GM23338 (cell line): ENCODE results near the gene HCFC1. TPM values are rescaled to one million over a fixed set of nuclear protein-coding genes. Genes with fewer than 3 reads are reported as not detected.

Experiments used
- ATAC-seq: fragments of 200-7000 bp; cut with Tn5 transposase; 3 replicates; pipeline ENCODE4 v1.9.1; 2020
- DNase-seq: peaks from one replicate; pipeline ENCODE4 v3.0.0-alpha.2; 2015; ENCODE audit warnings: low spot score
- H2AFZ ChIP-seq: fragments of 200-600 bp; sonication (generic); 2 replicates; pipeline ENCODE4 v1.8.0; 2016; ENCODE audit warnings: antibody characterized with exemption, mild to moderate bottlenecking, moderate library complexity
- H3F3A ChIP-seq: fragments of 200-600 bp; sonication (generic); replicated peaks from 2 replicates; pipeline ENCODE4 v1.8.0; 2017; ENCODE audit warnings: antibody characterized with exemption, mixed run types, low read depth
- H3K27ac ChIP-seq: fragments of 200-600 bp; sonication (generic); 2 replicates; pipeline ENCODE4 v1.6.1; 2016; ENCODE audit warnings: low read depth
- H3K27me3 ChIP-seq: fragments of 200-600 bp; sonication (generic); 2 replicates; pipeline ENCODE4 v1.8.0; 2016; ENCODE audit warnings: mild to moderate bottlenecking, mixed run types, moderate library complexity; ENCODE audit not compliant: insufficient read depth
- H3K36me3 ChIP-seq: fragments of 200-600 bp; sonication (generic); 2 replicates; pipeline ENCODE4 v1.8.0; 2016; ENCODE audit warnings: mild to moderate bottlenecking; ENCODE audit not compliant: insufficient read depth
- H3K4me1 ChIP-seq: fragments of 200-600 bp; sonication (generic); 2 replicates; pipeline ENCODE4 v1.8.0; 2016; ENCODE audit warnings: mild to moderate bottlenecking, moderate library complexity; ENCODE audit not compliant: insufficient read depth
- H3K4me2 ChIP-seq: fragments of 200-600 bp; sonication (generic); 2 replicates; pipeline ENCODE4 v1.7.1; 2017; ENCODE audit warnings: mixed run types
- H3K4me3 ChIP-seq: fragments of 200-600 bp; sonication (generic); 2 replicates; pipeline ENCODE4 v1.6.1; 2016; ENCODE audit warnings: mixed run types
- H3K79me2 ChIP-seq: fragments of 200-600 bp; sonication (generic); replicated peaks from 2 replicates; pipeline ENCODE4 v1.8.0; 2017; ENCODE audit warnings: mild to moderate bottlenecking; ENCODE audit not compliant: insufficient read depth
- H3K9me2 ChIP-seq: fragments of 200-600 bp; sonication (generic); 2 replicates; pipeline ENCODE4 v1.8.0; 2017; ENCODE audit not compliant: insufficient read depth
- H4K20me1 ChIP-seq: fragments of 200-600 bp; sonication (generic); replicated peaks from 2 replicates; pipeline ENCODE4 v1.8.0; 2017; ENCODE audit warnings: mild to moderate bottlenecking; ENCODE audit not compliant: insufficient read depth
- H3K27ac Mint-ChIP-seq: 2 replicates; pipeline ENCODE4 v1.8.0; 2020; ENCODE audit warnings: inconsistent platforms, mild to moderate bottlenecking, moderate library complexity, mixed read lengths
- H3K27me3 Mint-ChIP-seq: 3 replicates; pipeline ENCODE4 v1.8.0; 2022; ENCODE audit warnings: low read depth, mild to moderate bottlenecking, moderate library complexity, mixed read lengths, inconsistent platforms; ENCODE audit not compliant: insufficient read depth, poor library complexity
- H3K36me3 Mint-ChIP-seq: 3 replicates; pipeline ENCODE4 v1.8.0; 2021; ENCODE audit warnings: low read depth, mild to moderate bottlenecking, inconsistent platforms, moderate library complexity, mixed read lengths
- H3K4me1 Mint-ChIP-seq: 3 replicates; pipeline ENCODE4 v1.8.0; 2020; ENCODE audit warnings: mild to moderate bottlenecking, inconsistent platforms, mixed read lengths
- H3K4me3 Mint-ChIP-seq: 3 replicates; pipeline ENCODE4 v1.8.0; 2021; ENCODE audit warnings: moderate library complexity, mild to moderate bottlenecking, inconsistent platforms, mixed read lengths
- H3K9me3 Mint-ChIP-seq: 3 replicates; pipeline ENCODE4 v1.8.0; 2020; ENCODE audit warnings: moderate library complexity, mild to moderate bottlenecking, inconsistent platforms, mixed read lengths
- EZH2 ChIP-seq: fragments of 200-600 bp; sonication (generic); IDR thresholded peaks from one replicate; pipeline ENCODE4 v1.8.0; 2017; ENCODE audit warnings: antibody characterized with exemption, mild to moderate bottlenecking, low read depth; ENCODE audit not compliant: unreplicated experiment
- EZH2phosphoT487 ChIP-seq: fragments of 200-600 bp; sonication (generic); IDR thresholded peaks from one replicate; pipeline ENCODE4 v1.8.1; 2018; ENCODE audit warnings: antibody characterized with exemption; ENCODE audit not compliant: unreplicated experiment
- NANOG ChIP-seq: IDR thresholded peaks from 2 replicates; pipeline ENCODE4 v1.6.1; 2016; ENCODE audit warnings: antibody characterized with exemption, borderline replicate concordance
- POLR2AphosphoS5 ChIP-seq: IDR thresholded peaks from 2 replicates; pipeline ENCODE4 v1.6.1; 2016; ENCODE audit warnings: antibody characterized with exemption, low read depth
- STAT1 ChIP-seq: IDR thresholded peaks from one replicate; pipeline ENCODE4 v1.6.1; 2016; ENCODE audit warnings: antibody characterized with exemption; ENCODE audit not compliant: unreplicated experiment
- ZNF114 ChIP-seq: fragments of 250-450 bp; sonication (Bioruptor Pico); IDR thresholded peaks from 2 replicates; pipeline ENCODE4 v1.5.0; 2020; ENCODE audit warnings: mild to moderate bottlenecking, moderate library complexity
- polyA plus RNA-seq: library from polyadenylated mRNA; unstranded; fragments of >200 nt; fragmentation: Nextera tagmentation; extraction: Ambion mirVana; gene quantifications from 2 replicates; pipeline ENCODE4 v1.2.1, GENCODE V29; 2016
- total RNA-seq: library from RNA; depleted of rRNA; stranded (reverse); fragments of >200 nt; shearing (Covaris generic); gene quantifications from 2 replicates; pipeline ENCODE4 v1.2.3, GENCODE V29; 2014
- TF ChIP-seq, protein P1 (sequence below): fragments of 250-450 bp; sonication (Bioruptor Pico); IDR thresholded peaks from 2 replicates; pipeline ENCODE4 v1.5.0; 2020; ENCODE audit warnings: mild to moderate bottlenecking, moderate library complexity
- TF ChIP-seq, protein P2 (sequence below): IDR thresholded peaks from 2 replicates; pipeline ENCODE4 v1.6.1; 2016; ENCODE audit warnings: antibody characterized with exemption
- TF ChIP-seq, protein P3 (sequence below): IDR thresholded peaks from one replicate; pipeline ENCODE4 v1.6.1; 2018; ENCODE audit warnings: antibody characterized with exemption; ENCODE audit not compliant: unreplicated experiment

The HCFC1 gene
- total and polyA plus RNA-seq, 2 experiments from 2014 or later = 33.0 to 188 TPM

DNA sequence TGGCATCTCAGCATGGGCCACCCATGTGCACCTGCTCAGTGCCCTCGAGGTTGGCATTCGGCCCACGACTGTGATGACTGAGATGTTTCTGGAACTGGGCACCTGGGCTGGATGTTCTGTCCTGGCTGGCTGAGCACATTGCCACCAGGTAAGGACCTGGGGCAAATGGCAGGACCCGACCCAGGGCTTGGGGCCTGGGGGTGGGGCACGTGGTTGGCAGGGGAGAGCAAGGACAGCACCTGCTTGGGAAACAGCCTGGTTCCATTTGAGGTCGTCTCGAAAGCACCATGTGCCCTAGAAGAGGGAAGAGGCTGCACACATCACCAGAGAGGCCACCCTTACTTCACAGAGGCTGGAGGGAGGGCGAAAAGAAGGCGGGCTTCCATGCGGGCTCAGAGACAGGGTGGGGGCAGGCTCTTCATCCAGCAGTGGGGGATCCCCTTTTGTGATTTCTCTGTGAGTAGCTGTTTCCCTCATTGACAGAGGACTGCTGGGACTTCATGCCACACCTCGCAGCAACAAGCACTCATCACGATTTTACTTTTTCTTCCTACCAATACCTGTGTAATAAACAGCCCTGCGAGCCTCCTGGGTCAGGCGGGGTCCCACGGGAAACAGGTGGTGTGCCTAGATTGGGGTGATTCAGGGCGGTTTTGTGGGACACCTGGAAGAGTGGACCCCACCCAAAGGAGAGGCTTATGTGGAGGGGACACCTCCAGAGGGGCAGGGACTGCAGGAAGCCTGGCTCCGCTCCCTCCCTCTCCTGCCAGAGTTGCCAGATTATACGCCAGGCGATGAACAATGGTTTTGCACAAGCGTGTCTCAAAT, 12.9 kb upstream of the HCFC1 start (continued):
- TF ChIP-seq, protein P1, sequence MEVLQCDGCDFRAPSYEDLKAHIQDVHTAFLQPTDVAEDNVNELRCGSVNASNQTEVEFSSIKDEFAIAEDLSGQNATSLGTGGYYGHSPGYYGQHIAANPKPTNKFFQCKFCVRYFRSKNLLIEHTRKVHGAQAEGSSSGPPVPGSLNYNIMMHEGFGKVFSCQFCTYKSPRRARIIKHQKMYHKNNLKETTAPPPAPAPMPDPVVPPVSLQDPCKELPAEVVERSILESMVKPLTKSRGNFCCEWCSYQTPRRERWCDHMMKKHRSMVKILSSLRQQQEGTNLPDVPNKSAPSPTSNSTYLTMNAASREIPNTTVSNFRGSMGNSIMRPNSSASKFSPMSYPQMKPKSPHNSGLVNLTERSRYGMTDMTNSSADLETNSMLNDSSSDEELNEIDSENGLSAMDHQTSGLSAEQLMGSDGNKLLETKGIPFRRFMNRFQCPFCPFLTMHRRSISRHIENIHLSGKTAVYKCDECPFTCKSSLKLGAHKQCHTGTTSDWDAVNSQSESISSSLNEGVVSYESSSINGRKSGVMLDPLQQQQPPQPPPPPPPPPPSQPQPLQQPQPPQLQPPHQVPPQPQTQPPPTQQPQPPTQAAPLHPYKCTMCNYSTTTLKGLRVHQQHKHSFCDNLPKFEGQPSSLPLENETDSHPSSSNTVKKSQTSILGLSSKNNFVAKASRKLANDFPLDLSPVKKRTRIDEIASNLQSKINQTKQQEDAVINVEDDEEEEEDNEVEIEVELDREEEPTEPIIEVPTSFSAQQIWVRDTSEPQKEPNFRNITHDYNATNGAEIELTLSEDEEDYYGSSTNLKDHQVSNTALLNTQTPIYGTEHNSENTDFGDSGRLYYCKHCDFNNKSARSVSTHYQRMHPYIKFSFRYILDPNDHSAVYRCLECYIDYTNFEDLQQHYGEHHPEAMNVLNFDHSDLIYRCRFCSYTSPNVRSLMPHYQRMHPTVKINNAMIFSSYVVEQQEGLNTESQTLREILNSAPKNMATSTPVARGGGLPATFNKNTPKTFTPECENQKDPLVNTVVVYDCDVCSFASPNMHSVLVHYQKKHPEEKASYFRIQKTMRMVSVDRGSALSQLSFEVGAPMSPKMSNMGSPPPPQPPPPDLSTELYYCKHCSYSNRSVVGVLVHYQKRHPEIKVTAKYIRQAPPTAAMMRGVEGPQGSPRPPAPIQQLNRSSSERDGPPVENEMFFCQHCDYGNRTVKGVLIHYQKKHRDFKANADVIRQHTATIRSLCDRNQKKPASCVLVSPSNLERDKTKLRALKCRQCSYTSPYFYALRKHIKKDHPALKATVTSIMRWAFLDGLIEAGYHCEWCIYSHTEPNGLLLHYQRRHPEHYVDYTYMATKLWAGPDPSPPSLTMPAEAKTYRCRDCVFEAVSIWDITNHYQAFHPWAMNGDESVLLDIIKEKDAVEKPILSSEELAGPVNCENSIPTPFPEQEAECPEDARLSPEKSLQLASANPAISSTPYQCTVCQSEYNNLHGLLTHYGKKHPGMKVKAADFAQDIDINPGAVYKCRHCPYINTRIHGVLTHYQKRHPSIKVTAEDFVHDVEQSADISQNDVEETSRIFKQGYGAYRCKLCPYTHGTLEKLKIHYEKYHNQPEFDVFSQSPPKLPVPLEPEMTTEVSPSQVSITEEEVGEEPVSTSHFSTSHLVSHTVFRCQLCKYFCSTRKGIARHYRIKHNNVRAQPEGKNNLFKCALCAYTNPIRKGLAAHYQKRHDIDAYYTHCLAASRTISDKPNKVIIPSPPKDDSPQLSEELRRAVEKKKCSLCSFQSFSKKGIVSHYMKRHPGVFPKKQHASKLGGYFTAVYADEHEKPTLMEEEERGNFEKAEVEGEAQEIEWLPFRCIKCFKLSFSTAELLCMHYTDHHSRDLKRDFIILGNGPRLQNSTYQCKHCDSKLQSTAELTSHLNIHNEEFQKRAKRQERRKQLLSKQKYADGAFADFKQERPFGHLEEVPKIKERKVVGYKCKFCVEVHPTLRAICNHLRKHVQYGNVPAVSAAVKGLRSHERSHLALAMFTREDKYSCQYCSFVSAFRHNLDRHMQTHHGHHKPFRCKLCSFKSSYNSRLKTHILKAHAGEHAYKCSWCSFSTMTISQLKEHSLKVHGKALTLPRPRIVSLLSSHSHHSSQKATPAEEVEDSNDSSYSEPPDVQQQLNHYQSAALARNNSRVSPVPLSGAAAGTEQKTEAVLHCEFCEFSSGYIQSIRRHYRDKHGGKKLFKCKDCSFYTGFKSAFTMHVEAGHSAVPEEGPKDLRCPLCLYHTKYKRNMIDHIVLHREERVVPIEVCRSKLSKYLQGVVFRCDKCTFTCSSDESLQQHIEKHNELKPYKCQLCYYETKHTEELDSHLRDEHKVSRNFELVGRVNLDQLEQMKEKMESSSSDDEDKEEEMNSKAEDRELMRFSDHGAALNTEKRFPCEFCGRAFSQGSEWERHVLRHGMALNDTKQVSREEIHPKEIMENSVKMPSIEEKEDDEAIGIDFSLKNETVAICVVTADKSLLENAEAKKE (CRISPR knock-in tag) = no peak
- TF ChIP-seq EZH2phosphoT487 (no peak), NANOG (no peak)

DNA sequence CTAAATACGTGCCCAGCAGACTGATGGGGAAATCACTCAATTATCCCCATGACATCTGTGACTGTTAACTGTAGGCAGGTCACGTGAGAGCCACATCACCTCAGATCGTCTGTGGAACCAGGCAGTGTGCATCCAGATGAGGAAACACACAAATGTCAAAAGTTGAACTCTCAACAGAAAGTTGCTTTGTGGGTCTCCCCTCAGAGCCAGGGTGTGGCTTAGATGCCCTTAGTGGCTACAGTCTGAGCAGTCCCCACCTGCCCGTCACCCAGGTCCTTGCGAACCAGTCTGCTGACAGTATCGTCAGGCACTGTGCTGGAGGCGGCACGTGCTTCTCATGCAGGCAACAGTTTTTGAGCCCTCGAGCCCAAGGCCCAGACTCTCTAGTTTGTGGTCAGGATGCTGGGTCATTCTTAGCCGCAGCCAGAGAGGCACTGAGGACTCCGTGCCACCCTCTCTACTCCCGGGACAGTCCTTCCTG, 11.7 kb upstream of the HCFC1 start:
- Mint-ChIP-seq H3K36me3 (no peaks in the 10 kb centered on the region), H3K9me3 (no peaks in the 10 kb centered on the region), H3K4me3 (no peak overlapping the region), H3K27ac (no peak overlapping the region), H3K4me1 (peaks cover 9% of the 10 kb centered on the region; the same call in 2 of the 3 replicates), H3K27me3 (peaks cover 2% of the 10 kb centered on the region)
- H3K4me2 ChIP-seq = no peak overlapping the region
- no peak for ATAC-seq
- no peaks in the 10 kb centered on the region for H3F3A ChIP-seq
- H3K27me3 ChIP-seq = no peaks in the 10 kb centered on the region
- H2AFZ ChIP-seq = no peak overlapping the region
- no peaks in the 10 kb centered on the region for H3K4me1 ChIP-seq
- H4K20me1 ChIP-seq = no peaks in the 10 kb centered on the region
- H3K79me2 ChIP-seq = no peaks in the 10 kb centered on the region
- no peaks in the 10 kb centered on the region for H3K36me3 ChIP-seq
- no peaks in the 10 kb centered on the region for H3K9me2 ChIP-seq
- no peak for TF ChIP-seq ZNF114 (CRISPR knock-in tag)
- TF ChIP-seq, protein P2, sequence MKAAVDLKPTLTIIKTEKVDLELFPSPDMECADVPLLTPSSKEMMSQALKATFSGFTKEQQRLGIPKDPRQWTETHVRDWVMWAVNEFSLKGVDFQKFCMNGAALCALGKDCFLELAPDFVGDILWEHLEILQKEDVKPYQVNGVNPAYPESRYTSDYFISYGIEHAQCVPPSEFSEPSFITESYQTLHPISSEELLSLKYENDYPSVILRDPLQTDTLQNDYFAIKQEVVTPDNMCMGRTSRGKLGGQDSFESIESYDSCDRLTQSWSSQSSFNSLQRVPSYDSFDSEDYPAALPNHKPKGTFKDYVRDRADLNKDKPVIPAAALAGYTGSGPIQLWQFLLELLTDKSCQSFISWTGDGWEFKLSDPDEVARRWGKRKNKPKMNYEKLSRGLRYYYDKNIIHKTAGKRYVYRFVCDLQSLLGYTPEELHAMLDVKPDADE = no peak
- TF ChIP-seq, protein P3, sequence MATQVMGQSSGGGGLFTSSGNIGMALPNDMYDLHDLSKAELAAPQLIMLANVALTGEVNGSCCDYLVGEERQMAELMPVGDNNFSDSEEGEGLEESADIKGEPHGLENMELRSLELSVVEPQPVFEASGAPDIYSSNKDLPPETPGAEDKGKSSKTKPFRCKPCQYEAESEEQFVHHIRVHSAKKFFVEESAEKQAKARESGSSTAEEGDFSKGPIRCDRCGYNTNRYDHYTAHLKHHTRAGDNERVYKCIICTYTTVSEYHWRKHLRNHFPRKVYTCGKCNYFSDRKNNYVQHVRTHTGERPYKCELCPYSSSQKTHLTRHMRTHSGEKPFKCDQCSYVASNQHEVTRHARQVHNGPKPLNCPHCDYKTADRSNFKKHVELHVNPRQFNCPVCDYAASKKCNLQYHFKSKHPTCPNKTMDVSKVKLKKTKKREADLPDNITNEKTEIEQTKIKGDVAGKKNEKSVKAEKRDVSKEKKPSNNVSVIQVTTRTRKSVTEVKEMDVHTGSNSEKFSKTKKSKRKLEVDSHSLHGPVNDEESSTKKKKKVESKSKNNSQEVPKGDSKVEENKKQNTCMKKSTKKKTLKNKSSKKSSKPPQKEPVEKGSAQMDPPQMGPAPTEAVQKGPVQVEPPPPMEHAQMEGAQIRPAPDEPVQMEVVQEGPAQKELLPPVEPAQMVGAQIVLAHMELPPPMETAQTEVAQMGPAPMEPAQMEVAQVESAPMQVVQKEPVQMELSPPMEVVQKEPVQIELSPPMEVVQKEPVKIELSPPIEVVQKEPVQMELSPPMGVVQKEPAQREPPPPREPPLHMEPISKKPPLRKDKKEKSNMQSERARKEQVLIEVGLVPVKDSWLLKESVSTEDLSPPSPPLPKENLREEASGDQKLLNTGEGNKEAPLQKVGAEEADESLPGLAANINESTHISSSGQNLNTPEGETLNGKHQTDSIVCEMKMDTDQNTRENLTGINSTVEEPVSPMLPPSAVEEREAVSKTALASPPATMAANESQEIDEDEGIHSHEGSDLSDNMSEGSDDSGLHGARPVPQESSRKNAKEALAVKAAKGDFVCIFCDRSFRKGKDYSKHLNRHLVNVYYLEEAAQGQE = no peak
- no peak for TF ChIP-seq EZH2
- no peak for TF ChIP-seq STAT1
- TF ChIP-seq POLR2AphosphoS5 = no peak
- H3K27ac ChIP-seq = no peak overlapping the region
- H3K4me3 ChIP-seq = no peak overlapping the region
- DNase-seq = no peak
